ENCODE data around the gene SAMD13. TPM values are rescaled to one million over a fixed set of nuclear protein-coding genes. Genes with fewer than 3 reads are reported as not detected.

The SAMD13 gene, protein sequence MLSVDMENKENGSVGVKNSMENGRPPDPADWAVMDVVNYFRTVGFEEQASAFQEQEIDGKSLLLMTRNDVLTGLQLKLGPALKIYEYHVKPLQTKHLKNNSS
- total RNA-seq (1 to 10 TPM in 3 of 4 donors, under 1 TPM in 1; 0.41 to 3.0 (median 2.1) TPM), polyA plus RNA-seq (10 to 100 TPM in 2 of 3 donors, 1 to 10 TPM in 1; 8.8 to 31.8 (median 21.3) TPM)

DNA sequence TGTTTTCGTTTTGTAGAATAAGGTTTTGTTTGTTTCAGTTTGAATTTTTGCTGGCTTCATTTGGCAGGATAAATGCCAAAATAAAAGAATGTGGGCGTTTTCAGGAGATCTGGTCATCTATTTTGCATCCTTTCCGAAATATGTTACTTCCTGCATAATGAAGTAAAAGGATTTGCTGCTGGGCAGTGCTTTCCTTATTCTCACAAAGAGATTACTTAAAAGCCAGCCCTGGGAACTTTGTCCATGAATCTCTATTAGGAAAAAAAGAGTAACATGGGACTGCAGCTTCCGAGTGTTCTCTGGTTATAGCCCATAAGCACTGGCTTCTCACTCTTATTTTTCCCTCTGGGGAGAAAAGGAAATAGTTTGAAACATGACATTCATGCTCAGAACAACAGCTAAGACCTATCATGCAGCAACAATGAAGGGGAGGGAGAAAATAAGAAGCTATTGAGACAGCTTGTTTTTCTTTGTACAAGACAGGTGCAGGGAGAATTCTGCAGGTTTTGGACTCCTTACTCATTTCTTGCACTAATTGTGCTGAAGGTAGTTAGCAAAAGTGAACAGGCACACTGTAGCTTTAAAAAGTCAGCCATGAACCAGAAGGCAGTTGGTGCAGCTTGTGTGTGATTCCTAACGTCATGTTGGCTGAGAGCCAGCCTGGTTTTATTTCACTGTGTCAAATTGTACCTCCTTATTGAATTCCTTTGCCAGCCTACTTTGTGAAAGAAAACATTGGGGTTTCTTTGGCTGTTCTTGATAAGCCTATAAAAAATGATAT, at the start of gene SAMD13:
Gene SAMD13 (plus strand): TSS at position 705 of the 781 bp plus-strand sequence. CDS start 1,527 bp downstream, outside the sequence.
- no peak for TF ChIP-seq EP300 (IDR thresholded peaks at IDR 0.05)
- TF ChIP-seq POLR2AphosphoS5 (IDR thresholded peaks at IDR 0.05) = peak in 1 of 4 donors; percentile 34
- peak; percentile 84 for DNase-seq
- peak within 1 kb of the TSS; percentile 34 to 86 (median 68) for H3K27ac ChIP-seq

DNA sequence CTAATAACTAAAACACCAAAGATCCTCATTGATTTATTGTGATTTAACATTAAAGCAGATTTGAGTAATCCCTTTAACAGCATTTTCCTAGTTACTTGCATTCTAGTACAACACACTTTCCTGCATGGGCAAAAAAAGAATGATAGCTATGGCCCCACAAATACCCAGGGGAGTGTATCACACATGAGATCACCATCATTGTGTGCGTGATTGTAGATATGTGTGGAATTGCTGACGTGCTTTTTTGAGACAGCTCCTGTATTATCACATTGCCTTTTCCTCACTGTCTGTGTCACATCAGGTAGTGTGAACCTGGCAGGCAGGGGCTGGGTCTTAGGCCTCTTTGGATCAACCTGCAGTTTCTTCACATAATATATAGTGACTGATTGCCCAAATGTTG, 48.5 kb upstream of the SAMD13 start:
- Histone ChIP-seq H3K36me3 (no peaks in the 10 kb centered on the region), H3K27me3 (no peaks in the 10 kb centered on the region), H3K27ac (peak overlapping the region in 1 of 4 donors; percentile 44), H3K4me3 (no peak overlapping the region), H3K4me1 (peaks cover 0 to 11% (median 4%) of the 10 kb centered on the region in 4 donors), H3K9me3 (no peaks in the 10 kb centered on the region)
- no peak for DNase-seq
- TF ChIP-seq POLR2AphosphoS5 (IDR thresholded peaks at IDR 0.05) (no peak), POLR2A (IDR thresholded peaks at IDR 0.05) (no peak)
- TF ChIP-seq, protein P1, sequence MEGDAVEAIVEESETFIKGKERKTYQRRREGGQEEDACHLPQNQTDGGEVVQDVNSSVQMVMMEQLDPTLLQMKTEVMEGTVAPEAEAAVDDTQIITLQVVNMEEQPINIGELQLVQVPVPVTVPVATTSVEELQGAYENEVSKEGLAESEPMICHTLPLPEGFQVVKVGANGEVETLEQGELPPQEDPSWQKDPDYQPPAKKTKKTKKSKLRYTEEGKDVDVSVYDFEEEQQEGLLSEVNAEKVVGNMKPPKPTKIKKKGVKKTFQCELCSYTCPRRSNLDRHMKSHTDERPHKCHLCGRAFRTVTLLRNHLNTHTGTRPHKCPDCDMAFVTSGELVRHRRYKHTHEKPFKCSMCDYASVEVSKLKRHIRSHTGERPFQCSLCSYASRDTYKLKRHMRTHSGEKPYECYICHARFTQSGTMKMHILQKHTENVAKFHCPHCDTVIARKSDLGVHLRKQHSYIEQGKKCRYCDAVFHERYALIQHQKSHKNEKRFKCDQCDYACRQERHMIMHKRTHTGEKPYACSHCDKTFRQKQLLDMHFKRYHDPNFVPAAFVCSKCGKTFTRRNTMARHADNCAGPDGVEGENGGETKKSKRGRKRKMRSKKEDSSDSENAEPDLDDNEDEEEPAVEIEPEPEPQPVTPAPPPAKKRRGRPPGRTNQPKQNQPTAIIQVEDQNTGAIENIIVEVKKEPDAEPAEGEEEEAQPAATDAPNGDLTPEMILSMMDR (IDR thresholded peaks at IDR 0.05) = no peak
- 87 to 91% methylated on average over 2 of the region's 2 CpGs for WGBS, 2 donors
- intact Hi-C loops (cut with DNase I) = no loop called here

More for the DNA sequence above, at the start of gene SAMD13:
- Histone ChIP-seq H3K9me3 (no peaks in the 10 kb centered on the region), H3K4me3 (peak within 1 kb of the TSS in 3 of 4 donors; percentile 30 to 44 (median 36)), H3K4me1 (peaks cover 0 to 44% (median 30%) of the 10 kb centered on the region in 4 donors), H3K36me3 (no peaks in the 10 kb centered on the region), H3K27me3 (no peaks in the 10 kb centered on the region)
- intact Hi-C loops (cut with DNase I) = loop anchor here (5.0 kb wide), 1 partner anchor 224 kb away; no protein-coding TSS in a partner anchor
- 5 to 28% methylated on average over 5 of the region's 5 CpGs for WGBS, 2 donors

DNA sequence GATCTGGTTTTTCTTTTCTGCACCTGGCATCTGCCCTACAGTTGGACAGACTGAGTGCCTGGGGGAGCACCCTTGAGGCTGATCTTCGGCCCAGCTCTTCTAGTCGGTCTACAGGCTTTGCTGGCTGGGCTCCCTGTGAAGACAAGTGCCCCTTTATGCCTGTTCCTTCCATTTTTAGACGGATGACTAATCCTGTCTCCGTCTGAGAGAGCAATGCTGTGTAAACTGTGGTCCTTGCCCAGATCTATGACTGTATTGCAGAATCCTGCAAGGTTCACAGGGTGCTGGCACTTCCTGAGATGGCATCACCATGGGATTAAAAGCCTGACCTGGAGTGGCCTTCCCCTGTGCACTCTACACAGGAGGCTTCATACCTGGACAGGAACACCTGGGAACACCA, 47.6 kb upstream of the SAMD13 start:
- H3K27me3 ChIP-seq = no peaks in the 10 kb centered on the region
- no peaks in the 10 kb centered on the region for H3K36me3 ChIP-seq
- H3K4me1 ChIP-seq = peaks cover 0 to 11% (median 4%) of the 10 kb centered on the region in 4 donors
- H3K27ac ChIP-seq = peak overlapping the region in 1 of 4 donors; percentile 44
- H3K9me3 ChIP-seq = no peaks in the 10 kb centered on the region
- intact Hi-C loops (cut with DNase I) = no loop called here
- 11 to 54% methylated on average over 4 of the region's 4 CpGs for WGBS, 2 donors
- peak; percentile 65 for DNase-seq
- H3K4me3 ChIP-seq = no peak overlapping the region
- TF ChIP-seq POLR2AphosphoS5 (IDR thresholded peaks at IDR 0.05) = peak in 2 of 4 donors; percentile 12 to 13
- TF ChIP-seq, protein P1 (IDR thresholded peaks at IDR 0.05) = no peak

DNA sequence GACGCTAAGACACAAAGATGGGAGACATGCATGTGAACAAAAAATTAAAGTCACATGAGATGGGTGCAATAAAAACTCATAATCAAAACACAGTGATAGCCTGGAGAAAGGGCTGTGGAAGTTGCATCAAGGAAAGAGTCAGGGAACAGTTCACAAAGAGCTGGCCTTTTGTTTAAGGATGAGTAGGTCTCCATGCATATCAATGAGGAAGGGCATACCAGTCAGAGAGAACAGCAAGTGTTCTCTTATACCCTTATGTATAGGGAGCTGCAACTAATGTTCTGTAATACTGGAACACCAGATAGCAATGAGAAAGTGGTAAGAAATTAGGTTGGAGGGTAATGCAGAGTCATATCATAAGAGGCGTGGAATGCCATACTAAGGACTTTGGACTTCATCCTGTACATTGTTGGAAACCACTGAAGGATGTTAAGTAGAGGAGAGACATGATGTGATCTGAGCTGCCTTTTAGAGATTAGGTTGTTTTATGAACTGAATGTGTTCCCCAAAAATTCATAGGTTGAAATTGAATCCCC, 46.7 kb upstream of the SAMD13 start:
- intact Hi-C loops (cut with DNase I) = no loop called here
- WGBS, 2 donors = 54 to 87% methylated on average over 2 of the region's 2 CpGs
- DNase-seq = no peak
- Histone ChIP-seq H3K4me1 (peaks cover 0 to 11% (median 4%) of the 10 kb centered on the region in 4 donors), H3K9me3 (no peaks in the 10 kb centered on the region), H3K27me3 (no peaks in the 10 kb centered on the region), H3K27ac (no peak overlapping the region), H3K36me3 (no peaks in the 10 kb centered on the region), H3K4me3 (no peak overlapping the region)
- TF ChIP-seq EP300 (IDR thresholded peaks at IDR 0.05) (no peak), POLR2A (IDR thresholded peaks at IDR 0.05) (no peak), POLR2AphosphoS5 (IDR thresholded peaks at IDR 0.05) (no peak)
- TF ChIP-seq, protein P1 (IDR thresholded peaks at IDR 0.05) = no peak

DNA sequence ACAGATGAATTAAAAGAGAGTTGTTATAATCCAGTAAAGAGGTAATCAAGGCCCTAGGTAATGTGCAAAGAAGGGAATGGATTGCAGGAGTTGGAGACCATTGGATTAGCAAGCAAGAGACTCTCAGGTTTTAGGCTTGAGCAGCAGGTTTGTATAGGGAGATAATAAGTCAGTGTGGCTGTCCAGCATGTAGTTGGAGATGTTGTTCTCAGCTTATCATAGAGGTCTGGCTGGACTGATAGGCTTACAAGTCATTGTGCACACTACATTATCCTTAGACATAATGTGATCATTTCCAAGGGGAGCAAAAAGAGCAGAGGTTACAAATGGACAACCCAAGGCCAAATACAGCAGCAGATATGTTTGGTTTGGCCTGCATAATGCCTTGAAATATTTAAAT, 45.9 kb upstream of the SAMD13 start:
- Histone ChIP-seq H3K4me1 (peaks cover 0 to 11% (median 4%) of the 10 kb centered on the region in 4 donors), H3K27ac (no peak overlapping the region), H3K9me3 (no peaks in the 10 kb centered on the region), H3K36me3 (no peaks in the 10 kb centered on the region), H3K27me3 (no peaks in the 10 kb centered on the region), H3K4me3 (no peak overlapping the region)
- TF ChIP-seq EP300 (IDR thresholded peaks at IDR 0.05) = no peak
- intact Hi-C loops (cut with DNase I) = no loop called here
- DNase-seq = no peak

Measured in sigmoid colon (tissue), 7 donors.